DMS153 treated with DMSO at 0.1 percent for 48 hours (cell line): ENCODE results near the gene PALM.
"Not testable (repeated sequence)": the region's sequence is repeated elsewhere in the genome, so short reads cannot be mapped to it uniquely, and the experiment has no call there.

Experiments used
- DNase-seq: peaks from one replicate; lab custom pipeline; 2025; ENCODE audit not compliant: unreplicated experiment; lab: John Stamatoyannopoulos, UW

Gene PALM

GRCh38 chr19:729965-730668 lies 21.4 kb downstream of the PALM start:
- no peak for DNase-seq

- DNase-seq = no peak
These were observed 22.3 kb downstream of the PALM start for GRCh38 chr19:731000-731399.

GRCh38 chr19:732148-733069 lies 23.7 kb downstream of the PALM start:
- DNase-seq = no peak

- no peak for DNase-seq
These were observed 26.0 kb downstream of the PALM start for GRCh38 chr19:734716-735115.

- no peak for DNase-seq
These were observed 27.4 kb downstream of the PALM start for GRCh38 chr19:736125-736524.

- DNase-seq = no peak
These were observed 28.9 kb downstream of the PALM start for GRCh38 chr19:737591-738093.

- no peak for DNase-seq
These were observed 29.9 kb downstream of the PALM start for GRCh38 chr19:738509-739128.

GRCh38 chr19:739998-740715 lies 31.4 kb downstream of the PALM start:
- DNase-seq = no peak

- not testable (repeated sequence) for DNase-seq
These were observed 32.2 kb downstream of the PALM start for GRCh38 chr19:740816-741505.

- no peak for DNase-seq
These were observed 32.9 kb downstream of the PALM start for GRCh38 chr19:741506-742131.

GRCh38 chr19:742540-743075 lies 33.9 kb downstream of the PALM start:
- DNase-seq = no peak

- DNase-seq = no peak
These were observed 34.5 kb downstream of the PALM start for GRCh38 chr19:743168-743687.

- not testable (repeated sequence) for DNase-seq
These were observed 36.4 kb downstream of the PALM start for GRCh38 chr19:745138-745537.

- DNase-seq = no peak
These were observed 37.6 kb downstream of the PALM start for GRCh38 chr19:746208-746819.

- DNase-seq = no peak
These were observed 38.2 kb downstream of the PALM start for GRCh38 chr19:746956-747355.

GRCh38 chr19:747432-748273 lies 38.9 kb downstream of the PALM start:
- no peak for DNase-seq

GRCh38 chr19:748274-748598 lies 39.5 kb downstream of the PALM start:
- no peak for DNase-seq

- DNase-seq = no peak
These were observed 41.1 kb downstream of the PALM start for GRCh38 chr19:749811-750210.
